T-helper 2 cell treated with Interferon-gamma antibody and Interleukin-4, amounts not matched to agents 5 μg/mL and 100 μg/mL, for 36 hours (primary cell): Measurements from ENCODE around the gene LILRA6.
A peak's percentile ranks its signal among the peaks of the same experiment; 100 is the strongest.
"Not testable (repeated sequence)": the region's sequence is repeated elsewhere in the genome, so short reads cannot be mapped to it uniquely, and the experiment has no call there.

Source experiments
- DNase-seq: peaks from one replicate; pipeline ENCODE4 v3.0.0; 2021; ENCODE audit warnings: low spot score
- H3K27ac Mint-ChIP-seq: one replicate; pipeline ENCODE4 v1.8.0; 2021; ENCODE audit warnings: mild to moderate bottlenecking, mixed read lengths
- H3K27me3 Mint-ChIP-seq: one replicate; pipeline ENCODE4 v1.8.0; 2021; ENCODE audit warnings: low read depth, mixed read lengths
- H3K36me3 Mint-ChIP-seq: one replicate; pipeline ENCODE4 v1.8.0; 2021; ENCODE audit warnings: low read depth, mixed read lengths
- H3K4me1 Mint-ChIP-seq: one replicate; pipeline ENCODE4 v1.8.0; 2021; ENCODE audit warnings: low read depth, mixed read lengths
- H3K4me3 Mint-ChIP-seq: one replicate; pipeline ENCODE4 v1.8.0; 2022; ENCODE audit warnings: mild to moderate bottlenecking, moderate library complexity, mixed read lengths
- H3K9me3 Mint-ChIP-seq: one replicate; pipeline ENCODE4 v1.8.0; 2021; ENCODE audit warnings: mixed read lengths

The LILRA6 gene

DNA sequence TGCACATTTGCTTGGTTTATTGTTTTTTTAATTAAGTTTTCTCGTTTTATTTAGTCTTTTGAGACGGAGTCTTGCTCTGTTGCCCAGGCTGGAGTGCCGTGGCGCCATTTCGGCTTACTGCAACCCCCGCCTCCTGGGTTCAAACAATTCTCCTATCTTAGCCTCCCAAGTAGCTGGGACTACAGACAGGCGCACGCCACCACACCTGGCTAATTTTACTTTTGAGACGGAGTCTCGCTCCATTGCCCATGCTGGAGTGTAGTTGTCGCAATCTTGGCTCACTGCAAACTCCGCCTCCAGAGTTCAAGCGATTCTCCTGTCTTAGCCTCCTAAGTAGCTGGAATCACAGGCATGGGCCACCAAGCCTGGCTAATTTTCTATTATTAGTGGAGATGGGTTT, 40.6 kb downstream of the LILRA6 start:
- no peak for DNase-seq
- Mint-ChIP-seq H3K4me1 (peaks cover 54% of the 10 kb centered on the region), H3K9me3 (no peaks in the 10 kb centered on the region), H3K4me3 (peak overlapping the region; percentile 100), H3K27me3 (no peaks in the 10 kb centered on the region), H3K36me3 (peaks cover 61% of the 10 kb centered on the region), H3K27ac (no peak overlapping the region)

DNA sequence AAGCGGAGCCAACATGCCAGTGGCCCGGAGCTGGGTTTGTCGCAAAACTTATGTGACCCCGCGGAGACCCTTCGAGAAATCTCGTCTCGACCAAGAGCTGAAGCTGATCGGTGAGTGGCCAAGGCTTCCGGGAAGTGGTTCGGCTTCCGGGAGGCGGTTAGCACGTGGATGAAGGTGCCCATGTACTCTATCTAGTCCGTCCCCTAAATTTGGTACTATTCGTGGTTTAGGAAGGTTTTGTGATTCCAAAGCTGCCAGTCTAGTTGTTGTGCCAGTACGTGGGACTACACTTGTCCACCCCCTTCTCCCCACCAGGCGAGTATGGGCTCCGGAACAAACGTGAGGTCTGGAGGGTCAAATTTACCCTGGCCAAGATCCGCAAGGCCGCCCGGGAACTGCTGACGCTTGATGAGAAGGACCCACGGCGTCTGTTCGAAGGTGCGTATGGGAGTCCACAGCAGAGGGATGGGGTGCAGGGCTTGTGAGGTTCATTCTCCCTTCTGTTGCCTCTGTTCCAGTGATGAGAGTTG, 41.4 kb downstream of the LILRA6 start:
- H3K4me1 Mint-ChIP-seq = peaks cover 48% of the 10 kb centered on the region
- peak overlapping the region; percentile 100 for H3K27ac Mint-ChIP-seq
- no peaks in the 10 kb centered on the region for H3K27me3 Mint-ChIP-seq
- peaks cover 54% of the 10 kb centered on the region for H3K36me3 Mint-ChIP-seq
- no peaks in the 10 kb centered on the region for H3K9me3 Mint-ChIP-seq
- peak overlapping the region; percentile 100 for H3K4me3 Mint-ChIP-seq
- DNase-seq = no peak

DNA sequence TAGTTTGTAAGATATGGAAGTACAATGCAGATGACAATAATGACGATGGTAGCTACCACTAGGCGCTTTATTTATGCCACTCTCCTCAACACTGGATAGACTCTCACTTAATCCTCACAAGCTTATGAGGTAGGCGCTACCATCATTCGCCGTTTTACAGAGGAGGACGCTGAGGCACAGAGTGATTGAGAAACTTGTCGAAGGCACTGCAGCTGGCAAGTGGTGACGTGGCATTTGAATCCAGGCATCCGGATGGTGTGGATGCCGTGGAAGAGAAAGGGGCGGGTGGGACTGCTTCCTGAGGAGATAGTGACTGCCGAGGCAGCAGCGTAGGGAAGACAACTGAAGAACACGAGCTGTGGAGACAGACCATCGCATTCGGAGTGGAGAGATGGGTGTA, 43.2 kb downstream of the LILRA6 start:
- no peaks in the 10 kb centered on the region for H3K9me3 Mint-ChIP-seq
- H3K36me3 Mint-ChIP-seq = peaks cover 42% of the 10 kb centered on the region
- peak overlapping the region; percentile 81 for H3K4me3 Mint-ChIP-seq
- DNase-seq = no peak
- no peaks in the 10 kb centered on the region for H3K27me3 Mint-ChIP-seq
- peaks cover 33% of the 10 kb centered on the region for H3K4me1 Mint-ChIP-seq
- peak overlapping the region; percentile 70 for H3K27ac Mint-ChIP-seq

DNA sequence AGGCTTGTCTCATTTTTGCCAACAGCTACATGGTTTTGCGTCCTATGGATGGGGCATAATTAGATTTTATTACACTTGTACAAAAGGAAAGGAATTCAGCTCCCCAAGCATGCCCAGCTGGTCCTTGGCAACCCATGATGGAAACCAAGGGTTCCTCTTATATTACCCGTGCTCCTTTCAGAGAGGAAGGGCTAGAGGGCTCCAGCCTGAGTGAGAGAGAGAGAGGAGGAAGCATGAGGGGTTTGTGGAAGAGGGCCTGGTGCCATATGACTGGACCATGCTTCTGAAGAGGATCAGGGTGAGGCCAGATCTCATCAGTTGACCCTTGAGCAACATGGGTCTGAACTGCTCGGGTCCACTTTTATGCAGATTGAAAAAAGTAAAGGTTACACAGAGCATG, 45.5 kb downstream of the LILRA6 start:
- no peaks in the 10 kb centered on the region for H3K27me3 Mint-ChIP-seq
- no peaks in the 10 kb centered on the region for H3K9me3 Mint-ChIP-seq
- H3K36me3 Mint-ChIP-seq = peaks cover 24% of the 10 kb centered on the region

DNA sequence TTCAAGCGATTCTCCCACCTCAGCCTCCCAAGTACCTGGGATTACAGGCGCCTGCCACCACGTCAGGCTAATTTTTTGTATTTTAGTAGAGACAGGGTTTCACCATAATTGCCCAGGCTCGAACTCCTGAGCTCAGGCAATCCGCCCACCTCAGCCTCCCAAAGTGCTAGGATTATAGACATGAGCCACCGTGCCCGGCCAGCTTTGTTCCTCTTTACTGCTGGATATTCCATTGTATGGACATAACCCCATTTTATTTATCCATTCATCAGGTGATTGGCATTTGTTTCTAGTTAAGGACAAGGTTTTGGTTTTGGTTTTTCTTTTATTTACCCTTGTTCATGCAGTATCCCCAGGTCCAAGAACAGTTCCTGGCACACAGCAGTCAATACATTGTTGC, 46.1 kb downstream of the LILRA6 start:
- no peak for DNase-seq
- H3K4me3 Mint-ChIP-seq = no peak overlapping the region
- no peaks in the 10 kb centered on the region for H3K9me3 Mint-ChIP-seq
- no peaks in the 10 kb centered on the region for H3K27me3 Mint-ChIP-seq
- H3K27ac Mint-ChIP-seq = no peak overlapping the region
- peaks cover 26% of the 10 kb centered on the region for H3K4me1 Mint-ChIP-seq
- H3K36me3 Mint-ChIP-seq = peaks cover 18% of the 10 kb centered on the region

More for the DNA sequence above, 45.5 kb downstream of the LILRA6 start:
- Mint-ChIP-seq H3K27ac (no peak overlapping the region), H3K4me1 (peaks cover 25% of the 10 kb centered on the region), H3K4me3 (no peak overlapping the region)
- DNase-seq = no peak

DNA sequence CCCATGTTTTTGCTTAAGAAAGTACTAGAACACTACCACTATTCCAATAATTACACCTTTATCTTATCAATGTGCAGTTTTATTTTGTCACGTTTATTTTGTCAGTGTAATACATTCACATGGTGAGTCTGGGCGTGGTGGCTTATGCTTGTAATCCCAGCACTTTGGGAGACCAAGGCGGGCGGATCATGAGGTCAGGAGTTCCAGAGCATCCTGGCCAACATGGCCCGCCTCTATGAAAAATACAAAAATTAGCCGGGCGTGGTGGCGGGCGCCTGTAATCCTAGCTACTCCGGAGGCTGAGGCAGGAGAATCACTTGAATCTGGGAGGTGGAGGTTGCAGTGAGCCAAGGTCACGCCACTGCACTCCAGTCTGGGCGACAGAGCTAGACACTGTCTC, 48.1 kb downstream of the LILRA6 start:
- not testable (repeated sequence) for DNase-seq, H3K4me3 Mint-ChIP-seq, H3K27ac Mint-ChIP-seq, H3K27me3 Mint-ChIP-seq, H3K9me3 Mint-ChIP-seq
- H3K4me1 Mint-ChIP-seq = peaks cover 20% of the 10 kb centered on the region
- H3K36me3 Mint-ChIP-seq = peaks cover 10% of the 10 kb centered on the region

DNA sequence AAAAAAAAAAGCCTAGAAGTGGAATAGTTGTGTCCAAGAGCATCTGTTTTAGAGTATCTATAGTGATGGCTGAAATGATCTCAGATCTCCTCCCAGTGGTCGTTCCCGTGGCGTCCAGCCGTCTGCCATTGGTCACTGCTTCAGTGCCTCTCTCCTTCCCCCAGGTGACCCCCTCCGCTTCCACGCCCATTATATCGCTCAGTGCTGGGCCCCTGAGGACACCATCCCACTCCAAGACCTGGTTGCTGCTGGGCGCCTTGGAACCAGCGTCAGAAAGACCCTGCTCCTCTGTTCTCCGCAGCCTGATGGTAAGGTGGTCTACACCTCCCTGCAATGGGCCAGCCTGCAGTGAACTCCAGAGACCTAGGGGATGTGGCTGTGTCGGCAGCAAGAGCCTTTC, 49.6 kb downstream of the LILRA6 start:
- Mint-ChIP-seq H3K27me3 (no peaks in the 10 kb centered on the region), H3K4me1 (peaks cover 21% of the 10 kb centered on the region), H3K9me3 (no peaks in the 10 kb centered on the region), H3K4me3 (peak overlapping the region; percentile 4), H3K27ac (no peak overlapping the region), H3K36me3 (peaks cover 10% of the 10 kb centered on the region)
- no peak for DNase-seq

DNA sequence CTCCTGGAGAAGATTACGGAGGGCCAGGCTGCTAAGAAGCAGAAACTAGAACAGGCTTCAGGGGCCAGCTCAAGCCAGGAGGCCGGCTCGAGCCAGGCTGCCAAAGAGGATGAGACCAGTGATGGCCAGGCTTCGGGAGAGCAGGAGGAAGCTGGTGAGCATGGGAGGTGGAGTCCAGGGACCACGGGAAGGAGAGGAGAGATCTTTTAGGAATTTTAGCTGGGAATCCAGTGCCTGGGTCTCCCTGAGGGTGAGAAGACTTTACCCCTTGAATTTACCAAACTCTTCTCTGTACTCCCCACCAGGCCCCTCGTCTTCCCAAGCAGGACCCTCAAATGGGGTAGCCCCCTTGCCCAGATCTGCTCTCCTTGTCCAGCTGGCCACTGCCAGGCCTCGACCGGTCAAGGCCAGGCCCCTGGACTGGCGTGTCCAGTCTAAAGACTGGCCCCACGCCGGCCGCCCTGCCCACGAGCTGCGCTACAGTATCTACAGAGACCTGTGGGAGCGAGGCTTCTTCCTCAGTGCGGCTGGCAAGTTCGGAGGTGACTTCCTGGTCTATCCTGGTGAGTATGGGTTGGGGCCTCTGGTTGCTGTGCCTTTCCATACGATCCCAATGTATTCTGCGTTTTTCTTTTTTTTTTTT, 50.7 kb downstream of the LILRA6 start:
- H3K4me3 Mint-ChIP-seq = peak overlapping the region; percentile 88
- DNase-seq = no peak
- H3K27me3 Mint-ChIP-seq = no peaks in the 10 kb centered on the region
- peak overlapping the region; percentile 80 for H3K27ac Mint-ChIP-seq
- H3K36me3 Mint-ChIP-seq = peaks cover 18% of the 10 kb centered on the region
- H3K9me3 Mint-ChIP-seq = no peaks in the 10 kb centered on the region
- peaks cover 31% of the 10 kb centered on the region for H3K4me1 Mint-ChIP-seq

DNA sequence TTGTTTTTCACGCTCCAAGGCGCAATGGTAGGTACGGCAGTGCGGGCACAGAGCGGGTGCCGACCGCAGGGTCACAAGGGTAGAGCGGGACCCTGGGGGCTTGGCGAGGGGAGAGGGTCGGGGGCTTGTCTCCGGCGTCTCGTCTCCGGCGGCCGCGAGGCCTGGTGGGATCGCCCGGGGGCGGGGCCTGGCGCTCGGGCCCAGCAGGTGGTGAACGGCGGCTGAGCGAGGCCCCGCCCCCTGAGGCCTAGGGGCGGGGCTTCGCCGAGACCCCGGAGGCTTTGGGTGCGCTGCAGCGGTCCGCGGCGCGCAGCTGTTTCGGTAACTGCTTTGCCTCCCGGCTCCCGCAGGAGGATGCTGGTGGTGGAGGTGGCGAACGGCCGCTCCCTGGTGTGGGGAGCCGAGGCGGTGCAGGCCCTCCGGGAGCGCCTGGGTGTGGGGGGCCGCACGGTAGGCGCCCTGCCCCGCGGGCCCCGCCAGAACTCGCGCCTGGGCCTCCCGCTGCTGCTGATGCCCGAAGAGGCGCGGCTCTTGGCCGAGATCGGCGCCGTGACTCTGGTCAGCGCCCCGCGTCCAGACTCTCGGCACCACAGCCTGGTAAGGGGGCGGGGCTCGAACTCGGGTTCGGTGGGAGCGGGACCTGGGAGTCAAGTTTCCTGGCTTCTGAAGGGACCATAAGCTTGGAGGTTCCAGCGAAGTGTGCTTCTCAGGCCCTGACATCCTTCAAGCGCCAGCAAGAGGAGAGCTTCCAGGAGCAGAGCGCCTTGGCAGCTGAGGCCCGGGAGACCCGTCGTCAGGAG, 51.4 kb downstream of the LILRA6 start, which contains the start of gene TSEN34:
TSEN34 (plus strand) TSS at position 298 of the 800 bp plus-strand sequence; CDS start at position 355, 57 bp downstream.
- DNase-seq = peak; percentile 90
- Mint-ChIP-seq H3K9me3 (no peaks in the 10 kb centered on the region), H3K27me3 (no peaks in the 10 kb centered on the region)

DNA sequence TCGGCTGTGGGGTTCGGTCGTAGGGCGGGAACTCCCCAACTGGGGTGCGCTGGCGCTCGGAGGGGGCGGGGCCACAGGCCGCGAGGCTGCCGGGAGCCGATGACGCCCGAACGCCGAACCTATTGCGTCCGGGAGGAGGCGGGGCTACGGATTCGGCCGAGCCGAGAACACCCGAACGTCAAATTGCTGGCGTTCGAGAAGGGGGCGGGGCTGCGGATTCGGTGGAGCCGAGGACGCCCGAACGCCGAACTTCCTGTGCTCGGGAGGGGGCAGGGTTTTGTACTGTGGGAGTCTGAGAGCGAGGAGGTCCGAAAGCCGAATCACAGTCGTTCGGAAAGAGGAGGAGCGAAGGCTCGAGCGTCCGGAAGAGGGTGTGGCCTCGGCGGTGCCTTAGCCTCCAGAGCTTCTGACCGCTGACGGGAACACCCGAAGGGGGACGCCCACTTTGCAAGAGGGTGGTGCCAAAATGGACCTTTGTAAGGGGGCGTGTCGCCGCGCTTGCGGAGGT, 52.0 kb downstream of the LILRA6 start:
- H3K4me3 Mint-ChIP-seq = peak overlapping the region; percentile 88
- H3K9me3 Mint-ChIP-seq = no peaks in the 10 kb centered on the region
- DNase-seq = peak; percentile 100
- H3K4me1 Mint-ChIP-seq = peaks cover 32% of the 10 kb centered on the region
- no peaks in the 10 kb centered on the region for H3K27me3 Mint-ChIP-seq
- H3K27ac Mint-ChIP-seq = peak overlapping the region; percentile 99
- H3K36me3 Mint-ChIP-seq = peaks cover 24% of the 10 kb centered on the region

More for the DNA sequence above, 51.4 kb downstream of the LILRA6 start, which contains the start of gene TSEN34:
- Mint-ChIP-seq H3K36me3 (peaks cover 24% of the 10 kb centered on the region), H3K4me3 (peak within 1 kb of the TSS; percentile 88), H3K27ac (peak within 1 kb of the TSS; percentile 99), H3K4me1 (peaks cover 32% of the 10 kb centered on the region)

DNA sequence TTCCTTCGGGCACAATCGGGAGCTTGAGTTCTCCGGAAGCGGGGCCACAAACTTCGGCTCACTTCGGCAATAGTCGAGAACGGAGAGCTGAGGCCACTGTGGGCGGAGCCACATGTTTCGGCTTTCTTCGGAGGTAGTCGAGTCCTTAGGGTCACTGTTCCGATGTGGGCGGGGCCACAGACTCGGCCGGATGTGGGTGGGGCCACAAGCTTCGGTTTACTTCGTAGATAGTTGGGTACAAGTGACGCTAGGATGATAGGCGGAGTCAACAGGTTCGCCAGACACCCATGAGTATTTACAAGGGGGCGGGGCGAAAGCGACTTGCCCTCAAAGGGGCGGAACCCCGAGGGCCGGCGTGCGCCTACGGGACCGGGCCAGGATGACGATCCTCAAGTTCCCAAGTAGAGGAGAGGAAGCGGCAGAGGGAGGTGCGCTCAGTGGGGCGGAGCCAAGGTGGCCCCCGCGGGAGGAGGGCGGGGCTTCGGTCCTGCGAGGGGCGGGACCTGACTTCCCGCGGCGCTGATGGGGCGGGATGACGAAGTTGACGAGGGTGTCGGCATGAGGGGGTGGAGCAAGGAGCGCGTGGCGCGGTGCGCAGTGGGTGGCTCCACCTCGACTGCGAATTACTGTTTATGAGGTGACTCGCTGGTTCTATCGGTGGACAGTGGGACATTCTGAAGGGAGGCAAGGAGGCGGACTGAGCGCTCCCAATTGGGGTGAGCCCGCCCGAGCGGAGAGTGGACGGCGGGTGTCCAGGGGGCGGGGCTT, 52.7 kb downstream of the LILRA6 start:
- DNase-seq = peak; percentile 100
- Mint-ChIP-seq H3K4me1 (peaks cover 34% of the 10 kb centered on the region), H3K27me3 (no peaks in the 10 kb centered on the region), H3K36me3 (peaks cover 25% of the 10 kb centered on the region), H3K4me3 (peak overlapping the region; percentile 88), H3K27ac (peak overlapping the region; percentile 99), H3K9me3 (no peaks in the 10 kb centered on the region)

DNA sequence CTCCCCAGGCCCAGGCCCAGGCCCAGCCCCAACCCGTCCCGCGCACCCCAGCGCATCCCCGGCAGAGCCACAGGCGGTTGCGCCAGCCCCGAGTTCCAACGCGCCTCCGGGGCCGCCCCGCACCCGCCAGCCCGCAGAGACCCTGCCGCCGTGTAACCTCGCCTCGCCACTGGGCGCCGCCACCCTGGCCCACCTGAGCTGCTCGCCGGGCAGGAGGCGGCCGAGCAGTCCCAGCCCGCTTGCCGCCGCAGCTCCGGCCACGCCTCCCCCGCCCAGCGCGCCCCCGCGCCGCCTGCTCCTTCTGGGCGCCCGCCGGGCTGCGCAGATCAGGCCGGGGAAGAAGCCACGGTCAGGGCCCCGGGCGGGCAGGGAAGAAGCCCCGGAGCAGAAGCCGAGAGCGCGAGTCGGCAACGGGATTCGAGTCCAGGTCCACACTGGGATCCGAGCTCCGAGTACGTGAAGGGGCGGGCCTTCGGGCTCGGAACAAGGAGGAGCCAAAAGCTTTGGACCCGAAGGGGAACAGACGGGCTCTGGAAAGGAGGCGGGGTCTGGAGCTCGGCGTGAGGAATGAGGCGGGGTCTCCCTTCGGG, 53.4 kb downstream of the LILRA6 start, which contains the start of gene MBOAT7:
MBOAT7 (minus strand) TSS at position 436 of the 590 bp plus-strand sequence. CDS start 1,072 bp downstream, outside the sequence.
- peak within 1 kb of the TSS; percentile 92 for H3K4me3 Mint-ChIP-seq
- peaks cover 34% of the 10 kb centered on the region for H3K4me1 Mint-ChIP-seq
- peak within 1 kb of the TSS; percentile 99 for H3K27ac Mint-ChIP-seq
- no peak for DNase-seq
- no peaks in the 10 kb centered on the region for H3K9me3 Mint-ChIP-seq
- peaks cover 24% of the 10 kb centered on the region for H3K36me3 Mint-ChIP-seq
- H3K27me3 Mint-ChIP-seq = no peaks in the 10 kb centered on the region

DNA sequence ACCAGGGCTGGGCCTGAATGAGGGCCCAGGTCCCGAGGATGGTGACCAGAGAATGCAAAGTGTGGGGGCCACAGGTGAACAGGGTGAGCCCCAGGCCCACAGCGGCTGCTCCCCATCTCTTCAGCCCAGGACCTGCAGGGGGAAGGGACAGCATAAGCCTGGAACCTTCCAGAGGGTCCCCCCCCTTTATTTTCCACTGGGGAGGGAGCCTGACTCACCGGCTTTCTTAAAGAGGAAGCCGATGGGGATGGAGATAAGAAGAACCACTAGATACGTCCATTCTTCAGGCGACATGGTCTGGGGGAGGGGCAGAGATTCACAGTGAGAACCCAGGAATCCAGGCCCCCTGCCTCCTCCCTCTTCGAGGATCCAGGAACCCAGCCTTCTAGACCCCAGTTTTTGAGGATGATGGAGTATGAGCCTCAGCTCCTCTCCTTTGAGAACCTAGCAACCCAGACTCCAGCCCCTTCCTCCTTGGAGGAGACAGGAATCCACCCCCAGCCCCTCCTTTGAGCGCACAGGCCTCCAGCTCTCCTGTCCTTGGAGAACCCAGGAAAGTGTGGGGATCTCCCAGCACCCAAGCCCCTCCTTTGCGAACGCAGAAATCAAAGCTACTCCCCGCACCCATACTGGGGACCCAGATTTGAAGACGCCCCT, 54.2 kb downstream of the LILRA6 start:
- Mint-ChIP-seq H3K27ac (peak overlapping the region; percentile 99), H3K4me1 (peaks cover 34% of the 10 kb centered on the region), H3K36me3 (peaks cover 26% of the 10 kb centered on the region), H3K4me3 (peak overlapping the region; percentile 92), H3K9me3 (no peaks in the 10 kb centered on the region), H3K27me3 (no peaks in the 10 kb centered on the region)
- peak; percentile 80 for DNase-seq
